Measurements from ENCODE around the gene KCNE1.

- TF ChIP-seq CTCF (conservative IDR thresholded peaks at IDR 0.05; ENCODE audit: low read length) (no peak), EZH2phosphoT487 (IDR thresholded peaks at IDR 0.05; ENCODE audit: borderline replicate concordance) (no peak)
These were observed 28.2 kb upstream of the KCNE1 start for GRCh38 chr21:34540206-34540605.
